Astrocyte (in vitro differentiated cells and primary cell): ENCODE measurements around the gene CCDC137. TPM values are rescaled to one million over a fixed set of nuclear protein-coding genes. Genes with fewer than 3 reads are reported as not detected.
A peak's percentile ranks its signal among the peaks of the same experiment; 100 is the strongest.

ENCODE experiments used
- DNase-seq: peaks from one replicate; pipeline ENCODE4 v3.0.0-alpha.2; 2010; ENCODE audit warnings: low read depth
- FAIRE-seq: peaks from 2 replicates; lab custom pipeline; 2011; peaks lifted over from hg19 to GRCh38; lab: Jason Lieb, UNC
- H2AFZ ChIP-seq: 2 replicates; pipeline ENCODE4 v1.6.0; 2012; ENCODE audit warnings: low read depth, low read length, inconsistent platforms
- H3K27ac ChIP-seq: 2 replicates; pipeline ENCODE4 v1.5.1; 2011; ENCODE audit warnings: low read depth, low read length, inconsistent platforms
- H3K27me3 ChIP-seq: 2 replicates; pipeline ENCODE4 v1.6.0; 2011; ENCODE audit warnings: low read length, inconsistent platforms; ENCODE audit not compliant: insufficient read depth
- H3K36me3 ChIP-seq: 2 replicates; pipeline ENCODE4 v1.5.1; 2011; ENCODE audit warnings: low read length, inconsistent platforms; ENCODE audit not compliant: insufficient read depth
- H3K4me1 ChIP-seq: 2 replicates; pipeline ENCODE4 v1.5.1; 2011; ENCODE audit warnings: low read length, inconsistent platforms; ENCODE audit not compliant: insufficient read depth
- H3K4me2 ChIP-seq: 2 replicates; pipeline ENCODE4 v1.6.0; 2012; ENCODE audit warnings: low read length, inconsistent platforms
- H3K4me3 ChIP-seq: 2 replicates; pipeline ENCODE4 v1.5.1; 2011; ENCODE audit warnings: low read depth, mild to moderate bottlenecking, low read length, inconsistent platforms; ENCODE audit not compliant: insufficient read depth
- H3K79me2 ChIP-seq: 2 replicates; pipeline ENCODE4 v1.6.0; 2012; ENCODE audit warnings: mild to moderate bottlenecking, low read length, inconsistent platforms; ENCODE audit not compliant: insufficient read depth
- H3K9ac ChIP-seq: 2 replicates; pipeline ENCODE4 v1.6.0; 2012; ENCODE audit warnings: mild to moderate bottlenecking, low read length, inconsistent platforms
- H3K9me3 ChIP-seq: 2 replicates; pipeline ENCODE4 v1.5.1; 2012; ENCODE audit warnings: low read depth, mild to moderate bottlenecking, low read length, inconsistent platforms; ENCODE audit not compliant: insufficient read depth
- H4K20me1 ChIP-seq: 2 replicates; pipeline ENCODE4 v1.6.0; 2012; ENCODE audit warnings: low read length, inconsistent platforms; ENCODE audit not compliant: insufficient read depth
- H3K27ac Mint-ChIP-seq: one replicate; pipeline ENCODE4 v1.8.0; 2021; ENCODE audit warnings: mild to moderate bottlenecking, mixed read lengths; ENCODE audit not compliant: unreplicated experiment
- H3K27me3 Mint-ChIP-seq: one replicate; pipeline ENCODE4 v1.8.0; 2021; ENCODE audit warnings: low read depth, mixed read lengths; ENCODE audit not compliant: unreplicated experiment
- H3K36me3 Mint-ChIP-seq: one replicate; pipeline ENCODE4 v1.8.0; 2021; ENCODE audit warnings: low read depth, mixed read lengths; ENCODE audit not compliant: unreplicated experiment
- H3K4me1 Mint-ChIP-seq: one replicate; pipeline ENCODE4 v1.8.0; 2021; ENCODE audit warnings: low read depth, mixed read lengths; ENCODE audit not compliant: unreplicated experiment
- H3K4me3 Mint-ChIP-seq: one replicate; pipeline ENCODE4 v1.8.0; 2021; ENCODE audit warnings: mild to moderate bottlenecking, moderate library complexity, mixed read lengths; ENCODE audit not compliant: unreplicated experiment
- H3K9me3 Mint-ChIP-seq: one replicate; pipeline ENCODE4 v1.8.0; 2021; ENCODE audit warnings: mild to moderate bottlenecking, mixed read lengths; ENCODE audit not compliant: unreplicated experiment
- CTCF ChIP-seq: IDR thresholded peaks from 2 replicates; pipeline ENCODE4 v1.5.1; 2011; ENCODE audit warnings: low read depth, mild to moderate bottlenecking, inconsistent platforms, low read length, moderate library complexity; ENCODE audit not compliant: insufficient read depth
- EZH2 ChIP-seq: IDR thresholded peaks from 2 replicates; pipeline ENCODE4 v1.6.1; 2012; ENCODE audit warnings: mild to moderate bottlenecking, low read length, inconsistent platforms; ENCODE audit not compliant: insufficient read depth
- total RNA-seq: library from RNA; stranded (reverse); gene quantifications from 2 replicates; pipeline ENCODE4 v1.2.1, GENCODE V29; 2021

The CCDC137 gene
- total RNA-seq, 1 donor from 2014 or later: 29.4 TPM

GRCh38 chr17:81664051-81664470, 2.5 kb upstream of the CCDC137 start:
- peaks cover 40% of the 10 kb centered on the region for H3K79me2 ChIP-seq
- H3K4me1 ChIP-seq: peaks cover 17% of the 10 kb centered on the region
- H3K9ac ChIP-seq: no peak overlapping the region
- H3K4me2 ChIP-seq: no peak overlapping the region
- no peaks in the 10 kb centered on the region for H3K27me3 ChIP-seq
- no peak overlapping the region for H2AFZ ChIP-seq
- H4K20me1 ChIP-seq: peaks cover under 1% of the 10 kb centered on the region
- no peak for TF ChIP-seq CTCF
- TF ChIP-seq EZH2: no peak
- Mint-ChIP-seq H3K9me3 (no peaks in the 10 kb centered on the region), H3K27me3 (no peaks in the 10 kb centered on the region), H3K4me1 (peaks cover 18% of the 10 kb centered on the region), H3K27ac (no peak overlapping the region), H3K4me3 (peak overlapping the region; percentile 57), H3K36me3 (peaks cover 3% of the 10 kb centered on the region)
- no peak overlapping the region for H3K27ac ChIP-seq
- H3K9me3 ChIP-seq: no peaks in the 10 kb centered on the region
- H3K36me3 ChIP-seq: no peaks in the 10 kb centered on the region
- DNase-seq (no peak), FAIRE-seq (no peak)
- no peak overlapping the region for H3K4me3 ChIP-seq

GRCh38 chr17:81665205-81666091, 1.1 kb upstream of the CCDC137 start:
- no peak for DNase-seq

More at GRCh38 chr17:81665205-81666091, 1.1 kb upstream of the CCDC137 start:
- Histone ChIP-seq H3K27ac (peak overlapping the region; percentile 77), H3K4me2 (peak overlapping the region; percentile 97), H3K27me3 (no peaks in the 10 kb centered on the region), H3K79me2 (peaks cover 52% of the 10 kb centered on the region), H4K20me1 (peaks cover 12% of the 10 kb centered on the region), H3K4me3 (peak overlapping the region; percentile 84), H2AFZ (peak overlapping the region; percentile 61), H3K9me3 (no peaks in the 10 kb centered on the region), H3K36me3 (peaks cover 4% of the 10 kb centered on the region), H3K9ac (peak overlapping the region; percentile 93), H3K4me1 (peaks cover 17% of the 10 kb centered on the region)
- TF ChIP-seq EZH2: no peak
- no peak for TF ChIP-seq CTCF
- Mint-ChIP-seq H3K4me3 (peak overlapping the region; percentile 93), H3K4me1 (peaks cover 18% of the 10 kb centered on the region), H3K36me3 (peaks cover 3% of the 10 kb centered on the region), H3K27ac (peak overlapping the region; percentile 96), H3K9me3 (no peaks in the 10 kb centered on the region), H3K27me3 (no peaks in the 10 kb centered on the region)
- FAIRE-seq: no peak
